Activated T-cell treated with anti-CD3 and anti-CD28 coated beads for 1 hour (primary cell): ENCODE results near the gene UTRN.
A peak's percentile ranks its signal among the peaks of the same experiment; 100 is the strongest.

ENCODE experiments used
- DNase-seq: peaks from one replicate; pipeline ENCODE4 v3.0.0-alpha.2; 2020; ENCODE audit warnings: low read depth

The UTRN gene

GRCh38 chr6:144283646-144284477 lies 1.3 kb upstream of the UTRN start:
- no peak for DNase-seq

- DNase-seq, result no peak
These were observed 705 bp upstream of the UTRN start for GRCh38 chr6:144284478-144284782.

- DNase-seq, result no peak
These were observed 338 bp downstream of the UTRN start for GRCh38 chr6:144285548-144285797.

- DNase-seq, result peak; percentile 11
These were observed 815 bp downstream of the UTRN start for GRCh38 chr6:144285798-144286502.

- DNase-seq, result no peak
These were observed 1.6 kb downstream of the UTRN start for GRCh38 chr6:144286503-144287393.

- no peak for DNase-seq
These were observed 3.9 kb downstream of the UTRN start for GRCh38 chr6:144289006-144289405.

GRCh38 chr6:144292372-144292771 lies 7.2 kb downstream of the UTRN start:
- DNase-seq, result no peak

- DNase-seq, result no peak
These were observed 8.9 kb downstream of the UTRN start for GRCh38 chr6:144294016-144294415.

- DNase-seq, result no peak
These were observed 10.1 kb downstream of the UTRN start for GRCh38 chr6:144295211-144295610.

- DNase-seq, result no peak
These were observed 11.0 kb downstream of the UTRN start for GRCh38 chr6:144295981-144296767.

GRCh38 chr6:144296973-144297372 lies 11.8 kb downstream of the UTRN start:
- DNase-seq, result no peak

- DNase-seq, result no peak
These were observed 12.5 kb downstream of the UTRN start for GRCh38 chr6:144297511-144298100.

- no peak for DNase-seq
These were observed 13.1 kb downstream of the UTRN start for GRCh38 chr6:144298194-144298593.

GRCh38 chr6:144298916-144299315 lies 13.8 kb downstream of the UTRN start:
- no peak for DNase-seq

GRCh38 chr6:144302701-144303372 lies 17.7 kb downstream of the UTRN start:
- no peak for DNase-seq

- DNase-seq, result no peak
These were observed 19.2 kb downstream of the UTRN start for GRCh38 chr6:144304223-144304848.

- DNase-seq, result no peak
These were observed 20.4 kb downstream of the UTRN start for GRCh38 chr6:144305567-144305966.

GRCh38 chr6:144305985-144306384 lies 20.9 kb downstream of the UTRN start:
- no peak for DNase-seq

GRCh38 chr6:144307880-144308279 lies 22.7 kb downstream of the UTRN start:
- no peak for DNase-seq

- DNase-seq, result no peak
These were observed 25.6 kb downstream of the UTRN start for GRCh38 chr6:144310765-144311164.

GRCh38 chr6:144311361-144311760 lies 26.2 kb downstream of the UTRN start:
- DNase-seq, result no peak
